Activated T-cell treated with anti-CD3 and anti-CD28 coated beads, Interleukin-2, amount 50 U/mL, for 4 hours (primary cell): Measurements from ENCODE around the gene CHPF. TPM values are rescaled to one million over a fixed set of nuclear protein-coding genes. Genes with fewer than 3 reads are reported as not detected.

Experiments used
- ATAC-seq, 2 donors: fragments of 200-7000 bp; cut with Tn5 transposase; one replicate each; pipeline ENCODE4 v1.10.0; 2021
- DNase-seq: peaks from one replicate; pipeline ENCODE4 v3.0.0-alpha.2; 2020
- H3K27me3 Mint-ChIP-seq: one replicate; pipeline ENCODE4 v1.8.0; 2021; ENCODE audit warnings: low read depth, mixed read lengths
- H3K36me3 Mint-ChIP-seq: one replicate; pipeline ENCODE4 v1.8.0; 2022; ENCODE audit warnings: mixed read lengths; ENCODE audit not compliant: insufficient read depth
- H3K4me1 Mint-ChIP-seq: one replicate; pipeline ENCODE4 v1.8.0; 2021; ENCODE audit warnings: low read depth, mixed read lengths
- H3K4me3 Mint-ChIP-seq: one replicate; pipeline ENCODE4 v1.8.0; 2021; ENCODE audit warnings: mild to moderate bottlenecking, moderate library complexity, mixed read lengths
- H3K9me3 Mint-ChIP-seq: one replicate; pipeline ENCODE4 v1.8.0; 2021; ENCODE audit warnings: mixed read lengths
- total RNA-seq, 3 donors: library from RNA; stranded (reverse); gene quantifications; one replicate each; pipeline ENCODE4 v1.2.1, GENCODE V29; 2021

The CHPF gene, protein sequence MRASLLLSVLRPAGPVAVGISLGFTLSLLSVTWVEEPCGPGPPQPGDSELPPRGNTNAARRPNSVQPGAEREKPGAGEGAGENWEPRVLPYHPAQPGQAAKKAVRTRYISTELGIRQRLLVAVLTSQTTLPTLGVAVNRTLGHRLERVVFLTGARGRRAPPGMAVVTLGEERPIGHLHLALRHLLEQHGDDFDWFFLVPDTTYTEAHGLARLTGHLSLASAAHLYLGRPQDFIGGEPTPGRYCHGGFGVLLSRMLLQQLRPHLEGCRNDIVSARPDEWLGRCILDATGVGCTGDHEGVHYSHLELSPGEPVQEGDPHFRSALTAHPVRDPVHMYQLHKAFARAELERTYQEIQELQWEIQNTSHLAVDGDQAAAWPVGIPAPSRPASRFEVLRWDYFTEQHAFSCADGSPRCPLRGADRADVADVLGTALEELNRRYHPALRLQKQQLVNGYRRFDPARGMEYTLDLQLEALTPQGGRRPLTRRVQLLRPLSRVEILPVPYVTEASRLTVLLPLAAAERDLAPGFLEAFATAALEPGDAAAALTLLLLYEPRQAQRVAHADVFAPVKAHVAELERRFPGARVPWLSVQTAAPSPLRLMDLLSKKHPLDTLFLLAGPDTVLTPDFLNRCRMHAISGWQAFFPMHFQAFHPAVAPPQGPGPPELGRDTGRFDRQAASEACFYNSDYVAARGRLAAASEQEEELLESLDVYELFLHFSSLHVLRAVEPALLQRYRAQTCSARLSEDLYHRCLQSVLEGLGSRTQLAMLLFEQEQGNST
- total RNA-seq: 10 to 100 TPM; 38.3 to 42.0 (median 40.3) TPM

DNA sequence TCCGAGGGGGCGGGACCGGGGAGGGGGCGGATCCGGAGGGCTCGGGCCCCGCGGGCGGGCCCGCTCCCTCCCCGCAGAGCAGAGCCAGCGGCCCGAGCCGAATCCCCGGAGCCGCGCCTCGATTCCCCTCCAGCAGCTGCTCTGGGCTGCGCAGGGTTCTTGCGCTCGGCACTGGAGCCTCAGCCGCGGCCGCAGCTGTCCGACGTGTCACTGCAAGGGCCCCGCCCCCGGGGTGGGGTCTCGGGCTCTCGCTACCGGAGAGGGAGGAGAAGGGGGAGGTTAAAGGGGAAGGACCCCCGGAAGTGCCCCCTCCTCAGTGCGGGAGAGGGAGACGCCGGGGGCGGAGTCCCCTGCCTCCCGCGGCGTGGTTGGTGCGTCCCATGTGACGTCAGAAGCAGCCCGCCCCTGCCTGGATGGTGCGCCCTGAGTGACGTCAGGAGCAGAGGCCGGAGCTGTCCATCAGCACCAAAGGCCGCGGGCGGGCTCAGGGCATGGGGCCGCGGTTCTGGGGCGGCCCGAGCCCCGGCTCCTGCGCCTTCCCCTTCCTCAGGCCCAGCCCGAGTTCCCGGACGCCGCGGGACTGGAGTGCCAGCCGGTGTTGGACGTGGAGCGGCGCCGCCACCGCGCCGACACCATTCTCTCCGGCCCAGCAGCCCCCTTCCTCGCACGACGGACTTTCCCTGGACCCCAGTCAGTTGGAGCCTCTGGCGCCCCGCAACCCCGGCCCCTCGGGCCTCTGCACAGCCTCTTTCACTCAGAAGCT lies at the start of gene CHPF, which contains the start of gene TMEM198:
Gene CHPF (minus strand): TSS at position 214 of the 763 bp plus-strand sequence. CDS start 271 bp downstream, outside the sequence.
Gene TMEM198 (plus strand): TSS at position 433 of the 763 bp plus-strand sequence. CDS start 700 bp downstream, outside the sequence.
- peak within 1 kb of the TSS; percentile 89 for H3K4me3 Mint-ChIP-seq
- H3K9me3 Mint-ChIP-seq: no peaks in the 10 kb centered on the region
- H3K4me1 Mint-ChIP-seq: peaks cover 25% of the 10 kb centered on the region
- DNase-seq (peak; percentile 88), ATAC-seq (peak; percentile 79)
- H3K36me3 Mint-ChIP-seq: peaks cover 15% of the 10 kb centered on the region
- peaks cover 4% of the 10 kb centered on the region for H3K27me3 Mint-ChIP-seq

DNA sequence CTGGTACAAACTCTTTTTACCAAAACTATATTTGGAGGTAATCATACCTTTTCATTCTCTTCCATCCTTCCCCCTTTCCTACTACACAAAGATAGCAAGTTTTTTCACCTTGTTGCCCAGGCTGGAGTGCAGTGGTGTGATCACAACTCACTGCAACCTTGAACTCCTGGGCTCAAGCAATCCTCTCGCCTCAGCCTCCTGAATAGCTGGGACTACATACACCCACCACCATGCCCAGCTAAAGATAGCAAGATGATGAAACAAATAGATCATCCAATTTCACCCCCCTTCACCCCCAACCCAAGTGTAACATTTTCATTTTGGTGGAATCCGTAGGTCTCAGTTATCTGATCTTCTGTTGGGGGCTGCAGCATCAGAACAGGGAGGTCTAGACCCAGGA lies 49.5 kb upstream of the CHPF start:
- no peak for ATAC-seq
- DNase-seq: no peak
- Mint-ChIP-seq H3K27me3 (peaks cover 9% of the 10 kb centered on the region), H3K36me3 (no peaks in the 10 kb centered on the region), H3K4me3 (no peak overlapping the region), H3K4me1 (peaks cover 9% of the 10 kb centered on the region), H3K9me3 (no peaks in the 10 kb centered on the region)

DNA sequence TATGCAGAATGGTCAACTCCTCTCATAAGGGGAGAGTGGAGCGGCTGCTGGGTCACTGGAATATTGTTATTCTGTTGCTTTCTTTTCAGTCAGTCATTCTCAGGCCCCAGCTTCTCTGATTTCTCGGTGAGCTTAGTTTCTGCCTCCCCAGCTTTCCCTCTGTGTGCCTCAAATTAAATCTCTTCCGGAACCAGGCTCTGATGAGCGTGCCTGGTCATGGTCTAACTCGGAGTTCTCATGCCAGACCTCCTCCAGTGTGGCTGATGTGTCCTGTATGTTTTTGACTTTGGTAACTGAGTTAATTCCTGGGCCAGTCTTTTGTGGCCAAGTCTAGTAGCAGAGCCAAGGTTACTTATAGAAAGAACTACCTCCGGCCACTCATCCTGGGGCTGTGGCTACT lies 49.1 kb upstream of the CHPF start:
- DNase-seq: no peak
- H3K9me3 Mint-ChIP-seq: no peaks in the 10 kb centered on the region
- peaks cover 6% of the 10 kb centered on the region for H3K4me1 Mint-ChIP-seq
- H3K36me3 Mint-ChIP-seq: no peaks in the 10 kb centered on the region
- peaks cover 9% of the 10 kb centered on the region for H3K27me3 Mint-ChIP-seq
- no peak for ATAC-seq
- H3K4me3 Mint-ChIP-seq: no peak overlapping the region

DNA sequence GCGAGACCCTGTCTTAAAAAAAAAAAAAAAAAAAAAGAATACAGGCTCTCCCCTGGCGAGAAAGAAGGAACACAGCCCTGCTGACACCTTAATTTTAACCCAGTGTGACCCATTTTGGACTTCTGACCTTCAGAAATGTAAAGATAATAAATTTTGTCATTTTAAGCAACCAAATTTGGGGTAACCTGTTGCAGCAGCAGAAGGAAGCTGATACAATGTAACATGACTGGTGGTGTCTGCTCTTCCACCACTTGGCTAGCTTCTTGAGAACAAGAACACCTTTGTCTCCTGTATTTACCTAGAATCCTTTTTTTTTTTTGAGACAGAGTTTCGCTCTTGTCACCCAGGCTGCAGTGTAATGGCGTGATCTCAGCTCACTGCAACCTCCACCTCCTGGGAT lies 47.5 kb upstream of the CHPF start:
- DNase-seq: no peak
- H3K4me1 Mint-ChIP-seq: no peaks in the 10 kb centered on the region
- no peak overlapping the region for H3K4me3 Mint-ChIP-seq
- ATAC-seq: no peak
- peaks cover 14% of the 10 kb centered on the region for H3K27me3 Mint-ChIP-seq
- H3K36me3 Mint-ChIP-seq: no peaks in the 10 kb centered on the region
- no peaks in the 10 kb centered on the region for H3K9me3 Mint-ChIP-seq

DNA sequence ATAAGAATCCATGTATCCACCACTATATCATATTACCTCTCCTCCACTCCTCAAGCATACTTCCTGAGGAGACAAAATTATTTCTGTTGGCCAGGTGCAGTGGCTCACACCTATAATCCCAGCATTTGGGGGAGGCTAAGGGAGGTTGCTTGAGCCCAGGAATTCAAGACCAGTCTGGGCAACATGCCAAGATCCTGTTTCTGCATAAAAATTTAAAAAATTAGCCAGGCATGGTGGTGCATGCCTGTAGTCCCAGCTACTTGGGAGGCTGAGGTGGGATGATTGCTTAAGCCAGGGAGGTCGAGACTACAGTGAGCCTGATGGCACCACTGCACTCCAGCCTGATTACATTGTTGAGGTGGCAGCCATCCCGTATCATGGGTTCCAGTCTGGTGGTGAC lies 37.7 kb upstream of the CHPF start:
- Mint-ChIP-seq H3K4me3 (no peak overlapping the region), H3K4me1 (no peaks in the 10 kb centered on the region), H3K36me3 (no peaks in the 10 kb centered on the region), H3K27me3 (peaks cover 16% of the 10 kb centered on the region), H3K9me3 (no peaks in the 10 kb centered on the region)
- DNase-seq (no peak), ATAC-seq (no peak)

DNA sequence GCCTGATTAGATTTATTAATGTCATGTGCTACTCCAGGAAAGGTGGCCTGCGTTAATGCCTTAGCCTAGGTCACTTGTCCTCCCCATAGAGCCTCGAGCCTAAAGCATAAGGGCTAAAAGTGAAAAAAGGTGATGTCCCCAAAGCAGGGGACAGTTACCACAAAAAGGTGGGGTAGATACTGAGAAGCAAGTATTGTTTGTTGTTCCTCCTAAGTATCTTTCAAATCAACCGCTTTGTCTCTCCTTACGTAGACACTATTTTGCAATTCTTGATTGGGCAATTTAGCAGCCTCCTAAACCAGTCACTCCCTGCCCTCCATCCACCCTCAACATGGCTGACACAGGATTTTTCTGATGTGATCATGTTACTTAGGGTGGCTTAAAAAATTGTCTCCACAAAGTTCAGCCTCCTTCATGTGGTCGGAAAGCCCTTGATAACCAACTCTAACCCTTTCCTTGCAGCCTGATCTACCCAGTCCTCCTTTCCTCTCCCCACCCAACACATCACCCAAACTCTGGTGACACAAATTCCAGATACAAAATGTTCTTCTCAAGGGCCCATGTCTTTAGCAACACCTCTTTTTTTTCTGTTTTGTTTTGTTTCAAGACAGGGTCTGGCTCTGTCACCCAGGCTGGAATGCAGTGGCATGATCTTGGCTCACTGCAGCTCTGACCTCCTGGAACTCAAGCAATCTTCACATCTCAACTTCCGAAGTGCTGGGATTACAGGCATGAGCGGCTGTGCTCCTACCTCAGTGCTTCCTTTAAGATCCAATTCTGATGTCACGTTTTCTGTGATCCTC lies 35.4 kb upstream of the CHPF start:
- H3K4me1 Mint-ChIP-seq: no peaks in the 10 kb centered on the region
- no peak overlapping the region for H3K4me3 Mint-ChIP-seq
- H3K36me3 Mint-ChIP-seq: no peaks in the 10 kb centered on the region
- no peak for ATAC-seq
- no peaks in the 10 kb centered on the region for H3K9me3 Mint-ChIP-seq
- H3K27me3 Mint-ChIP-seq: peaks cover 16% of the 10 kb centered on the region
- DNase-seq: no peak

DNA sequence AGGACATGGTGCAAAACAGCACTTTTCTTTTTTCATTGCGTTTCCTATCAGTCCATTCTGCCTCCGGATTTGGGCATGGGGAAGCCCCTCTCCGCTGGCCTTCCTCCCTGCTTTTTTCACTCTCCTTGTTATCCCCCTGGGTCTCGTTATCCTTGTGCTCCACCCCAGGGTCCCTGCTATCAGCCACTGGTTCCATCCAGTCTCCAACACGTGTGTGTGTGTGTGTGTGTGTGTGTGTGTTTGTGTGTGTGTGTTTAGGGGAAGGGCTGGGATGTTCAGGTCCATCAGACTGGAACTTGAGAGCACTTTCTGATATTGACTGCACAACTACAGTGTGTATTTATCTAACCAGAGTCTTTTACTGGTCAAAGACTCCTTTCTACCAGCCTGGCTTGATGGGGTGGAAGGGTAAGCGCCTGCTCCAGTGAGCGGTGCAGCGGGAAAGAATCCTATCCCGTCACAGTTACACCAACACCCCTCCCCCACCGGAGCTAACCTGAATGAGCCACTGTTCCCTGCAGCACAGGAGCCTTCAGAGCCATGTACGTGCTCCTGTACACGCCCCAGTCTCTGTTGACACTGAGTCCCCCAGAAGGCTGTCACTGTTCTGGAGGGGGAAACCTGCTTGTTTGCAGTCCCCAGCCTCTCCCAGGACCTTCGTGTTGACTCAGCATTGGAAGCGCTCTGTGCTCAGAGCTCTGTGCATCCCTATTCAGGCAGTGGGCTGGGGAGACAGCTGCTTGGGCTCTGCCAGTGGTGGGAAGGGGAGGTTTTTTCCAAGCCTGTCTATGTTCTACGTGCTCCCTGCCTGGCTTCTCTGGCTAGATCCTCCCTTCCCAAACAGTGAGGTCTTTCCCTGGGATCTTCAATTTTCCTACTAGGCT lies 33.1 kb upstream of the CHPF start:
- Mint-ChIP-seq H3K27me3 (peaks cover 33% of the 10 kb centered on the region), H3K4me1 (no peaks in the 10 kb centered on the region), H3K9me3 (no peaks in the 10 kb centered on the region), H3K36me3 (no peaks in the 10 kb centered on the region), H3K4me3 (no peak overlapping the region)
- DNase-seq: no peak
- no peak for ATAC-seq

DNA sequence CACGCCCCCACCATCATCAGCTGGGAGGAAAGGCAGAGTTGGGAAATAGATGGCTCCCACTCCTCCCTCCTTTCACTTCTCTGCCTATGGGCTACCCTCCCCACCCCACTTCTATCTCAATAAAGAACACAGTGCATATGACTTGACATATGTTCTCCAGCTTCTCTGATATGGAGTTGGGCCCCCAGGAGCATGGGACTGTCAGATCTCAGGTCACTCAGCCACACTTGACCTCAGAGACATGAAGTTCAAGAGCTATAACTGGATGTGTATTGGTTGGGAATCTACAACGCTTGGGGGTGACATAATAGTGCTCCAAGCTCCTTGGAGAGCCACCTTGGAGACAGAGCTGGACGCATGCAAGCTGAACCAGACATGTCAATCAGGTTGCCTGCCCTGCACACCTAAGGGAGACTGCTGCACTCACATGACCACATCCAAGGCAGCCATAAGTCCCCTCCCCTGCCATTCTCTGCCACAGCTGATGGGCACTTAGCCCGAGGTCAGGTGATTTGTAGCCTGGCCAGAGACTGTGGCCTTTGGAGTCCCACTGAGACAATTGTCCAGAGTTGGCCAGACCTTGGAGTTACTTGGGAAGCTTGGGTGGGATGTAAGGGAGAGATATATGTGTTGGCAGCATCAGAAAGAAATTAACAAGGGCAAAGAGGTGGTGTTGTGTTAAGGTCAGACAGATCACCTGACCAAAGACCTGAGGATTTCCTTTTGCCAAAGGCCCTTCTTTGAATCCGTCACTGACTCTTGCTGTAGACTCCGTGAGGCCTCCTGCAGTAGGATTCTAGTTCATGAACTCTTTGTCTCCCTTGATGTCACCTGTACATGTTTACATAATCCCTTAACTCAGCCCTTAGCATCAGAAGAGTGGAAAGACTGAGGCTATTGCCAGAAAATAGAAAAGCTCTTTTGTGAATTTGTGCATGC lies 32.2 kb upstream of the CHPF start:
- Mint-ChIP-seq H3K4me3 (no peak overlapping the region), H3K27me3 (peaks cover 34% of the 10 kb centered on the region), H3K4me1 (no peaks in the 10 kb centered on the region), H3K9me3 (no peaks in the 10 kb centered on the region), H3K36me3 (no peaks in the 10 kb centered on the region)
- ATAC-seq: no peak
- no peak for DNase-seq

DNA sequence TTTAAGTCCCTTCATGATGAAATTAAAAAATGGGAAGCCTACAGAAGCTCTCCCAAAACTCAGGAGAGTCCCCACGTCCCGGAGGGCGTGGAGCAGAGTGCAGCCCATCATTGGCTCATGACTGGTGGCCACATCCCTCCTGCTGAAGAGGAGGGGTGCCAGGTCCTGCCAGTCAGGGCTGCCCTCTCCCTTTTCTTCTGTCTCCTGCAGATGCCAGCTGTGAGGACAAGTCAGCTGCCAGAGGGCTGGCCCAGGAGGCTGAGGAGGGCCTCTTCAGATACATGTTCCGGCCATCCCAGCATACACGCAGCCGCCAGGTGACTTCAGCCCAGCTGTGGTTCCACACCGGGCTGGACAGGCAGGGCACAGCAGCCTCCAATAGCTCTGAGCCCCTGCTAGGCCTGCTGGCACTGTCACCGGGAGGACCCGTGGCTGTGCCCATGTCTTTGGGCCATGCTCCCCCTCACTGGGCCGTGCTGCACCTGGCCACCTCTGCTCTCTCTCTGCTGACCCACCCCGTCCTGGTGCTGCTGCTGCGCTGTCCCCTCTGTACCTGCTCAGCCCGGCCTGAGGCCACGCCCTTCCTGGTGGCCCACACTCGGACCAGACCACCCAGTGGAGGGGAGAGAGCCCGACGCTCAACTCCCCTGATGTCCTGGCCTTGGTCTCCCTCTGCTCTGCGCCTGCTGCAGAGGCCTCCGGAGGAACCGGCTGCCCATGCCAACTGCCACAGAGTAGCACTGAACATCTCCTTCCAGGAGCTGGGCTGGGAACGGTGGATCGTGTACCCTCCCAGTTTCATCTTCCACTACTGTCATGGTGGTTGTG lies 31.1 kb upstream of the CHPF start:
- no peak for ATAC-seq
- H3K36me3 Mint-ChIP-seq: no peaks in the 10 kb centered on the region
- H3K9me3 Mint-ChIP-seq: no peaks in the 10 kb centered on the region
- H3K4me1 Mint-ChIP-seq: no peaks in the 10 kb centered on the region
- DNase-seq: no peak
- no peak overlapping the region for H3K4me3 Mint-ChIP-seq
- peaks cover 39% of the 10 kb centered on the region for H3K27me3 Mint-ChIP-seq

DNA sequence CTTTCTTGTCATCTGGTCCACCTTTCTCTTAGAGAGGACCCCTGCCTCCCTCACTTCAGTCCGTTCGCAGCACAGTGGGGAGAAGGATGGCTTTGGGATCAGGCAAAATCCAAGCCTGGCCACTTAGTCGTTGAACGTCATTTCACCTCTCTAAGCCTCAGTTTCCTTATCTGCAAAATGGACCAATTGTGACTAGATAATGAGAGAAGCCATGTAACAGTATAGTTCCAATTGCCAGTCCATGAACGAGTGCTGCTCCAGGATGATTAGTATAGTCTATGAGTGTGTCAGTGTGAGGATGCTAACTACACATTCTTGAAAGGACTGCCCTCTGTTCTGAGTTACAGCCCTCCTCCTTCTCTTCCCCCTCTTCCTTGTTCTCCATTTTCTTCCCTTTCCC lies 29.6 kb upstream of the CHPF start:
- Mint-ChIP-seq H3K36me3 (no peaks in the 10 kb centered on the region), H3K9me3 (no peaks in the 10 kb centered on the region), H3K27me3 (peaks cover 51% of the 10 kb centered on the region), H3K4me3 (no peak overlapping the region), H3K4me1 (no peaks in the 10 kb centered on the region)
- no peak for ATAC-seq
- DNase-seq: no peak

DNA sequence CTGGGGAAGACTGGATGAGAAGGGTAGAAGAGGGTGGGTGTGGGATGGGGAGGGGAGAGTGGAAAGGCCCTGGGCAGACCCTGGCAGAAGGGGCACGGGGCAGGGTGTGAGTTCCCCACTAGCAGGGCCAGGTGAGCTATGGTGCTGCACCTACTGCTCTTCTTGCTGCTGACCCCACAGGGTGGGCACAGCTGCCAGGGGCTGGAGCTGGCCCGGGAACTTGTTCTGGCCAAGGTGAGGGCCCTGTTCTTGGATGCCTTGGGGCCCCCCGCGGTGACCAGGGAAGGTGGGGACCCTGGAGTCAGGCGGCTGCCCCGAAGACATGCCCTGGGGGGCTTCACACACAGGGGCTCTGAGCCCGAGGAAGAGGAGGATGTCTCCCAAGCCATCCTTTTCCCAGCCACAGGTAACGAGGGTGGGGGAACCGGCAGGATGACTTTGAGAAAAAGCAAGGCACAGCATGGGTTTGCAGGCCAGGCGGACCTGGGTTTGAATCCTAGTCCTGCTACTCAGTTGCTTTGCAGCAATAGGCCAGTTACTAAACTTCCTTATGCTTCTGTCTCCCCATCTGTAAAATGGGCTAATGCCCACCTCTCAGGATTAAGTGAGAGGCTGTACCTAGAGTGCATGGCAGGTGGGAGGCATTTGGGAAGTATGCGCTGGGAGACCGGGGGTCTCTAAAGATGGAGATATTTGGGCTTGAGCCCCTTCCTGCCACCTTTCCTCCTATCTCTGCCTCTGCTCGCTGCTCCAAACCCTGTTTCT lies 28.8 kb upstream of the CHPF start, which contains the start of gene INHA:
Gene INHA (plus strand): TSS at position 74 of the 765 bp plus-strand sequence. CDS start 65 bp downstream, at position 139.
- H3K4me3 Mint-ChIP-seq: no peak within 1 kb of the TSS
- no peaks in the 10 kb centered on the region for H3K4me1 Mint-ChIP-seq
- ATAC-seq (no peak), DNase-seq (no peak)
- no peaks in the 10 kb centered on the region for H3K9me3 Mint-ChIP-seq
- peaks cover 52% of the 10 kb centered on the region for H3K27me3 Mint-ChIP-seq
- H3K36me3 Mint-ChIP-seq: no peaks in the 10 kb centered on the region
